NCI-H2107 (cell line): Measurements from ENCODE around the gene PRR5L.

Source experiments
- DNase-seq: peaks from one replicate; lab custom pipeline; 2025; lab: John Stamatoyannopoulos, UW

The PRR5L gene

GRCh38 chr11:36326524-36327419 lies 30.7 kb downstream of the PRR5L start:
- no peak for DNase-seq

DNA sequence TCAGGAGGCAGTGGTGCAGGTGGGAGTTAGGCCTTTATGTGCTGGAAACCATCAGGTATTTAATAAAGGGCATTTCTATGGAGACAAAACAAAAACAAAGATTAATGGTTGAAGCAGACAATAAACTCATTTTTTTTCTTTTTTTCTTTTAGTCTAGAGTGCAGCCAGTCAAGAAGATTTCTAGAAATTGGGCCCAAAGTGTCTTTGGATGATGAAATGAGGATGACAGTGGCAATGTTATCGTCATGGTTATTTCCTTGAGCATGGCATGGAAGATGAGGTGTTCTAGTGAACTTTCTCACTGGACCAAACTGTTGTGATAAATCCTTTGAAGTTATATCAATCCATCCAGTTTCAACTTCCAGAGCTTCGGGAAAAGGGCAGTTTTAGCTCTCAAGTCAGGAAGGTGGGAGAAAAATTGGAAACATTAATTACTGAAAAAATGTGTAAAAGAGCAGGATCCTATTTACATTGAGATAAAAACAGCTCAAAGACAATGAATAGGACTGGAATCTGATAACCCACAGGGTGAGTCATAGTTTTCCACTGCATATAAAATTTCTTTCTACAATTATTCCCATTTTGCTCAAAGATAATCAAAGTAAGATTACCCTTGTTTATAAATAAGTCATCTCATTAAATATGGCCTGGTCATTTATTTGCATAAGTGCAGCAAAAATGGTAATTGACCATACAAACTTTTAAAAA lies 33.0 kb downstream of the PRR5L start:
- DNase-seq, result no peak

DNA sequence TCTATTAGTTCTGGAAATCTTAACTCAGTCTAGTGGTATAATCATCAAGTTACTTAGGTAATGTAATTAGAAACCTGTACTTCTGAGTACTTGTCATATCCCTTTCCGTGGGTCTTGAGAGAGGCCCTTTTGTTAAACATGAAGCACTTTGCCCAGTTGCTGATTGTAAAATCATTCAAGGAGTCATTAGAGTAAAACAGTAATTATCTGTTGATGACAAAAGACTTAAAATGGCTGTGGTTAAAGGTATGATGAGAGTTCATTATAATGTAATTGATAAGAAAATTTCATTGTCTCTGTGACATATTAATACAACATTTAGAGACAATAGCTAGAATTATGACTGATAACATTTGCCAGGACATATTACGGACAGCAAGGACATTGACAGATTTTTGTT lies 34.3 kb downstream of the PRR5L start:
- no peak for DNase-seq

DNA sequence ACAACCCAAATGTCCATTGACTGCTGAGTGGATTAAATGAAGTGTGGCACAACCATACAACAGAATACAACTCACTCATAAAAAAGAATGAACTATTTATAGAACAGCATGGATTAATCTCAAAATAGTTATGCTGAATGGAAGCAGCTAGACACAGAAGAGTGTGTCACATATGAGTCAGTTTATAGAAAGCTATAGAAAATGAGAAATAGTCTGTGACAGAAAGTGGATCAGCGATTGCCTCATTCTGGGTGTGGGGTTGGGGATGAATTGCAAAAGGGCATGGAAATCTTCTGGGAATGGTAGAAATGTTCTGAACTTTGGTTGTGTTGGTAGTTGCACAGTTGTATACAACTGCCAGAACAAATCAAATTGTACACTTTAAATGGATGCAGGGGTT lies 37.4 kb downstream of the PRR5L start:
- no peak for DNase-seq

DNA sequence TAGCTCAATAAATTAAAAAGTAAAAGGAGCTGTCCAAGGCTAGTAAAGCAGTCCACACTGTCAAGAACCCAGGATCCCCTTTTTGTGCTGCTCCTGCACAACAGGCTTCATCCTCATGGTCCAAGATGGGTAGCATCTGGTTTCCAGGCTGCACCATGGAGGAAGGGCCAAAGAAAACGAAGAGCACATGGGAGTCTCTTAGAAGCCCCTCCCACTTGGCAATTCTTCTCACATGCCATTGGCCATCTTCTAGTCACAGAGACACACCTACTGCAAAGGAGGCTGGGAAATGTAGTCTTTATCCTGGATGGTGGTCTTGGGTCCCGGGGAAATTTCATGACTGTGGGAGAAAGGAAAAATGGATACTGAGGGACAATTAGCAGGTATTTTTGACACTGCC lies 37.8 kb downstream of the PRR5L start:
- DNase-seq, result no peak

DNA sequence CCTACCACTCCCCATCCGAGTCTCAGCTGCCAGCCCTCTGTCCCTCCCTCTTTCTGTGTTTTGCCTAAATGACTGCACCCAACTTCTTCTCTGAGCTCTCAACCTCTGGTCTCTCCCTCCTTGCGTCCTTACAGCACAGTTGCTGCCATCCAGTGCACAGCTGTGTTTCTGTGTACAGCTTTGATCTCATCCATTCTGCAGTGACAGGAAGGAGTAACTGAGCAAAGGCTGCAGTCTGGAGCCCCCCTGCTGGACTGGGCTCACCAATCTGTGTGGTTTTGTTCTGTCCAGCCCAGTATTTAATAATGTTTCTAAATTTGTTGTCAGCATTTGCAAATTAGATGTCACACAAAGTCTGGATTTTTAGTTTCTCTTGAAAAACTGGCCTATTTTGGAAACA lies 43.8 kb downstream of the PRR5L start:
- DNase-seq, result no peak

GRCh38 chr11:36340897-36341296 lies 44.8 kb downstream of the PRR5L start:
- no peak for DNase-seq

DNA sequence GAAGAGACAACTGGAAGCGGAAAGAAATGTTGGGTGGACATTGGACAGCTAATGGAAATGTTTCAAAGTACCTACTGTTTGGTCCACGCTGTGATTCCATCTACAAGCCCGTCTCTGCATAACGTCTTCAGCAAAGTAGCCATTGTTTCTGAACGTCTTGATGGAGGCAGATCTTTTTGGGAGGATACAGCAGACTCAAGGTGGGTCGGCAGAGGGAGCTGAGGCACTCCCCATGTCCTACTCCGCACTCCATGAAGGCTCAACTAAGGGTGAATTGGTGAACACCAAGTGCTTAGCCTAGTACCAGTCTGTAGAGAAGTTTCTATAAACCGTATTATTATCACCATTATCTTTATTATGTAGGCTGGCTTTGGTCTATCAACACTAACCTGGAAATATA lies 45.8 kb downstream of the PRR5L start:
- DNase-seq, result no peak

DNA sequence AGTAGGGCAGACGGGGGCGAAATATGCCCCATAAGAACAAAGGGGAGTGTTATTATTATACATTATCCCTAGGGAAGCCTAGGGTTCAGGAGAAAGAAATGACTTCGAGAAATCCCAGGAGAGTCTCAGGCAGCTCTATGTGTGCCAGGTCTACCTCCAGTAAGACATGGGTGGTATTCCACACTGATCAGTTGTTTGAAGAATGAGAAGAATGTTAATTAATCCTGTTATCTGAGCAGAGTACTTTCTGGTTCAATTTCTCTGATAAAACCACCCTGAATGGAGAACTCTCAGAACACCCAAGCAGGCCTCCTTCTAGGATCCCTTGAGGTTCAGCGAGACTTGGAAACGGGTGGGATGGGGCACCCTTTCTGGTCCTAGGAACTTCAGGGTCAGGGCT lies 46.2 kb downstream of the PRR5L start:
- DNase-seq, result no peak

DNA sequence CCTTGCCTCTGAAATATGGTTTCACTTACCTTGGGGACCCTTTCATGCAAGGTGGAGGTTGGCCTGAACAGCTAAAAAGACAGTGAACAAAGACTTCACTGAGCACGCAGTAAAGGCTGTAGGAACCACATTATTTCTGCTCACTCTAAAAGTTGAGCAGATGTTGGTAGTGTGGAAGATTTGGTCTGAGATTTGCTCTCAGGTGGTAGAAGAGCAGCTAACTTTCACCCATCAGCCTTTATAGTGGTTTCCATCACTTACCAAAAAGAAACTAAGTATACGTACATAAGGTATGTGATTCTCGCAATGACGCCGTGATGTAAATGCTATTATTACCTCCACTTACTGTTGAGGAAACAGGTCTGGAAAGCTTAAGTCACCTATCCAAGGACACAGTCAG lies 47.3 kb downstream of the PRR5L start:
- no peak for DNase-seq

DNA sequence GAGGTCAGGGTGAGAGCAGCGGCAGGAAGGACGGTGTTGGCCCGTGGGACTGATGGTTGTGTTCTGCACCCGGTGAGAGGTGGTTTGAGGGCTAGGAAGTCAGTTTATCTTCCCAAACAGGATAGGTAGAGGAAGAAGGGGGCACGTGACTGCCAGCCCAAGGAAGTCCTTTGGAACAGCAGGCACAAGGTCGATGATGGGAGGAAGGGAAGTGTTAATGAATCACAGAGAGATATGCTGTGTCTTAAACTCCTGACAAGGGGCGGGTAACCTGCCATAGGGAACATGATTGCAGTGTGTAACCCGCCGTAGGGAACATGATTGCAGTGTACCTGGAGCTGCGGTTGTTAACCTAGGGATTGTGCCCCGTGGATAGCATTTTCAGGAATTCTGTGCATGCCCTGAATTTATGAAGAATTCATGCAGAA lies 49.0 kb downstream of the PRR5L start:
- no peak for DNase-seq

DNA sequence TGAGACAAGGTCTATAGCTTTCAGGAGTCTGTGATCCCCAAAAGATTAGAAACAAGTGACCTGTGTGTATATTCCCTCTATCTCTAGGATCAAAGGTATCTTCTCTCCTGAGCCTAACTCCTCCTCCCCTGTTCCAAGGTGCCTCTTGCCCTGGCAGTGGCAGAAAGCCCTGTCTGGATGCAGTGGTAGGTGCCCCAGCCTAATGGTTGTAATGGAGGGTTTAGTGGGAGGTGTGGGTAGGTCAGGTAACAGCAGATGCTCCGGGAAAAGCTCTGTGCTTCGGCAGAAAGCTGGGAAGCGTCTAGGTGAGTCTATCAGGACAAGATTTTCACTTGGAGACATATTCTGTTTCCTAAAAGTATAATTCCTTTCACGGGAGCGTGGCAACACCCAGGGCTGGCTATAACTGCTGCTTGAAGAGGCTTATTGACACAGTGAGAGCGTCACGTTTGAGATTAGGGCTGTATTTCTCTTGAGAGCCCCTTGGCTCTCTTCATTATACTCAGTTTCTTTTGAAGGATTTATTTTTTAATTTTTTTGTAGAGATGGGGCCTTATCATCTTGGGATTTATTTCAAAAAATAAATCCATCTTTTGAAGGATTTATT lies 49.5 kb downstream of the PRR5L start:
- DNase-seq, result no peak

GRCh38 chr11:36346562-36347383 lies 50.7 kb downstream of the PRR5L start:
- DNase-seq, result no peak

GRCh38 chr11:36347384-36347906 lies 51.4 kb downstream of the PRR5L start:
- no peak for DNase-seq

- no peak for DNase-seq
Measured at GRCh38 chr11:36349351-36350136, 53.5 kb downstream of the PRR5L start.

DNA sequence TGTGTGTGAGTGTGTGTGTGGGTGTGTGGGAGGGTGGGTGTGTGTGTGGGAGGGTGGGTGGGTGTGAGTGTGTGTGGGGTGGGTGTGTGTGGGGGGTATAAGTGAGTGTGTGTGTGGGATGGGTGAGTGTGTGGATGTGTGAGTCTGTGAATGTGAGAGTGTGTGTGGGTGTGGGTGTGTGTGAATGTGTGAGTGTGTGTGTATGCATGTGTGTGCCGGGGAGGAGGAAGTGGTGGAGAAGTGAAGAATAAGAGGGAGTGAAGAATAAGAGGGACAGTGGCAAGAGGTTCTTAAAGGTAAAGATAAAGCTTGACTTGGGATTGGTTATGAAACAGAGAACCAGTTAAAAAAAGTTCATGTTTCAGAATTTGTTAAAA lies 54.0 kb downstream of the PRR5L start:
- no peak for DNase-seq

GRCh38 chr11:36352922-36353321 lies 56.8 kb downstream of the PRR5L start:
- no peak for DNase-seq

DNA sequence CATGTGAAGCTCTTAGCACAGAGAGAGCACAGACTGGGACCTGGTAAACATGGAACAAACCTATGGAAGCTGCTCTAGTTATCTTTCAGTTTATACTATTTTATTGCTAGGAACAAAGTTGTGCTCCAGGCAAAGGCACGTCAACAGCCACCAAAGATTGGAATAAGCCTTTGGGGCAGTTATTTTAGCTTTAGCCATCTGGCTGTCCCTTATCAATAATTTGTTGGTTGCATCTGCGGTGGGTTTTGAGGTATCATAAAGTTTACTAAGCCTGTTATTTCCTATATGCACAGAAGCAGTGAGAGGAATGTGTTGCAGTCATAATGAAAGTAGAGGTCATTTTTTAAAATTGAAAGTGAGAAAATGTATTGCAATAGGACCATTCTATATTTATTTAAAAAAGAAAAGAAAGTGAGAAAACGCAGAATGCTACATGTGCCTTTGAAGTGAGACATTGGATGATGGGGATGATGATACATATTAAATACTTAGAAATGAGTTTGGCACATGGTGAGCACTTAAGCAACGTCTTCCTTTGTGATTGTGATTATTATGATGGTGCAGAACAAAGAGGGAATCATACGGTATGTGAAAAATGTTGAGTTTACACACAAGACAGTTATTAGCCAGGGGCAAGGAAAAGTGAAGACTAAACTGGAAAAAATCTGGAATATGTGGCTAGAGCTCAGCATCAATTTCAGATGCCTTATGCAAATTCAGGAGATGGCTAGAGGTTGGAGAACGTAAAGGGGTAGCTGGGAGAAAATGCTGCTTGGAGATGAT lies 58.3 kb downstream of the PRR5L start:
- DNase-seq, result no peak

- no peak for DNase-seq
Measured at GRCh38 chr11:36356201-36356600, 60.1 kb downstream of the PRR5L start.

DNA sequence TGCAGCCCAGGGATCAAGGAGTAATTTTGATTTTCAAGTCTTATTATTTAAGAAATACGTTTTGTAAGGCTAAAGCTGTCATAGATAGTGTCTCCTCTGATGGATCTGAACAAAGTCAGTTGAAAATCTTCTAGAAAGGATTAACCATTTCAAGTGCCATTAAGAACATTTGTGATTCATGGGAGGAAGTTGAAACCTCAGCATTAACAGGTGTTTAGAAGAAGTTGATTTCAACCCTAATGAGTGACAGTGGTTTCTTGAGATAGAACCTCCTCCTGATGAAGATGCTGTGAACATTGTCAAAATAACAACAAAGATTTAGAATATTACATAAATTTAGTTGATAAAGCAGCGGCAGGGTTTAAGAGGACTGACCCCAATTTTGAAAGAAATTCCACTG lies 61.7 kb downstream of the PRR5L start:
- DNase-seq, result no peak
